Iris pigment epithelial cell (primary cell): ENCODE data around the gene SMARCA2.
A peak's percentile ranks its signal among the peaks of the same experiment; 100 is the strongest.
"Not testable (repeated sequence)": the region's sequence is repeated elsewhere in the genome, so short reads cannot be mapped to it uniquely, and the experiment has no call there.

Source experiments
- DNase-seq: peaks from one replicate; pipeline ENCODE4 v3.0.0-alpha.2; 2011; ENCODE audit warnings: low read depth

SMARCA2 gene

DNA sequence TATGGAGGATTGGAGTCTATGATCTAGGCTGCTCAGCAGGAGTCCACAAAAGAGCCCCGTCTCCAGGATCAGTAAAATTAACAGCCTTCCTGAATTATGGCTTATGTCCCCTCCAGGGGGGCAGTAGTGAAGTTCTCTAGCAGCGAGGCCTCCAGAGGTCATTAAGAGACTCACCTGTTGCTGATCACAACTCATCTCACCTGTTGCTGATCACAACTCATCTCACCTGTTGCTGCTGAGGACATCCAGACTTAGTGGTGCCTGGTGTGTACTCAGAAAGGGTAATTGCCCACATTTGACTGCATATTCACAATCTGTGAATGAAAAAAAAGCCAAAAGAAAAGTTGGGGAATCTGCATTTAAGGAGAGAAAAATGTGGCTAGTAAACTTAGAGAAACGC is 129.5 kb downstream of the SMARCA2 start:
- DNase-seq, result no peak

DNA sequence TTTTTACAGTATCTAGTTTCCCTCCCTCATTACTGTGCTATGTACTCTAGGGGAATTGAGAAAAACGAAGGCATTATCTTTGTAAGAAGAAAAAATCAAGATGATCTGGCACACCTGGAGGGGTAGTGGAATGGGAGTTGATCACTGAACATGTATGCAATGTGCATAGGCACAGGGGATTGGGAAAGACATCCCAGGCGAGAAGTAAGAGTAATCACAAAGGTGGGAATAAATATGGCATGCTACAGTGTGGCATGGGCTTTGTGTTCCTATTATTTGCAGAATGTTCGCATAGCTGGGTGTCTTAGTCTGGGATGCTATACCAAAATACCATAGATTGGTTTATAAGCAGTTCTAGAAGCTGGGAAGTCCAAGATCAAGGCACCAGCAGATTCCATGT is 130.6 kb downstream of the SMARCA2 start:
- no peak for DNase-seq

DNA sequence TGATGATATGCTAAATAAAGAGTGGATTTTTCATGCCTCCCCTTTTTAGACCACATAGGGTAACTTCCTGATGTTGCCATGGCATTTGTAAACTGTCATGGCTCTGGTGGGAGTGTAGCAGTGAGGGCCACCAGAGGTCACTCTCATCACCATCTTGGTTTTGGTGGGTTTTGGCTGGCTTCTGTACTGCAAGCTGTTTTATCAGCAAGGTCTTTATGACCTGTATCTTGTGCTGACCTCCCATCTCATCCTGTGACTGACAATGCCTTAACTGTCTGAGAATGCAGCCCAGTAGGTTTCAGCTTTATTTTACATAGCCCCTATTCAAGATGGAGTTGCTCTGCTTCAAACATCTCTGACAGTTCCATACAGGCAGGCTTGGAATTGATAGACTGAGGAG is 131.6 kb downstream of the SMARCA2 start:
- DNase-seq, result not testable (repeated sequence)

DNA sequence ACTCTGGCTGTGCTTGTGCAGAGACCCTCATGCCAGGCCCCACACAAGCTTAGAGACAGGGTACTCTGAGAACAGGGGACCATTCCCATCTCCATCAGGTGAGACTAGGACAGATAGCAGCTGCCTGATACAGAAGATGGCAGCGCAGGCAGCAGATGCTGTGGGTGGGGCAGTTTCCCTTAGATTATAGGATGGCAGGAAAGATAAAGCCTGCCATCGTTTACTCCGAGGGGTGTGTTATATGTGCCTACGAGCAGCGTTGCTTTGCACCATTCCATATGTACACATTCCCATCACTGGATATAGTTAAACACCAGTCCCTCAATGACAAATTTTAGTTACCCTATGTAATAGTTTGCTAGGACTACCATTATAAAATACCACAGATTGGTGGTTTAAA is 135.2 kb downstream of the SMARCA2 start:
- DNase-seq, result no peak

DNA sequence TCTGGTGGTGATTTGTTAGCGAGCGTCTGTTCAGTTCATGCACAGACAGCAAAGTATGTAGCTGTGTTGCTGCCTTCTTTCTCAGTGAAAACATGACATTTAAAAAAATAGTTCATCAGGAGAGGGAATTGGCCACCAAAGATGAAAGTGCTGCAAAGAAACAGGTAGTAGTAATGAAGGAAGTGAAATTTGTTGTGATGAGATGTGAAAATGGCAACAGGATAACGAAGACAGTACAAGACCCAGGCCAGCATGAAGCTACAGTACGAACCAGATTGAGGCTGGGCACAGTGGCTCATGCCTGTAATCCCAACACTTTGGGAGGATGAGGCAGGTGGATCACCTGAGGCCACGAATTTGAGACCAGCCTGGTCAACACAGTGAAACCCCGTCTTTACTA is 136.0 kb downstream of the SMARCA2 start:
- no peak for DNase-seq

DNA sequence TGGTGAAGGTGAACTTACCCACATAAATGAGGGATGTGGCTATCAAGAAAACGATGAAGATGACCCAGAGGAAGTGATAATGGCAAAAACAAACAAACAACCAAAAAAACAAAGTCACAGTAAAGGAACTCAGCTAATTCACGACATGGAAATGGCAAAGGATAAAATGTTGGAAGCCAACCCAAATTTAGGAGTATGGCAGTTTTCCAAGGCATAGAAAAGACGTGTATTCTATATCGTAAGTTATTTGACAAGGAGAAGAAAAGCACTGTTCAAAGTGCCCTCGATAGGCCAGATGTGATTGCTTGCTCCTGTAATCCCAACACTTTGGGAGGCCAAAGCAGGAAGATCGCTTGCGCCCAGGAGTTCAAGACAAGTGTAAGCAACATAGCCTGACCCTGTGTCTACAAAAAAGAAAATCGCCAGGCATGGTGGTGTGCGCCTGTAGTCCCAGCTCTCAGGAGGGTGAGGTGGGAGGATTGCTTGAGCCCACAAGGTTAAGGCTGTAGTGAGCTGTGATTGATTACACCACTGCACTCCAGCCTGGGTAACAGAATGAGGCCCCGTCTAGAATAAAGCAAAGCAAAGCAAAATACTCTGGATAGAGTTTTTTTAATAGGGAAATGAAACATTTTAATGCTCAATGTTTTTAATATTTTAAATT is 138.0 kb downstream of the SMARCA2 start:
- no peak for DNase-seq

DNA sequence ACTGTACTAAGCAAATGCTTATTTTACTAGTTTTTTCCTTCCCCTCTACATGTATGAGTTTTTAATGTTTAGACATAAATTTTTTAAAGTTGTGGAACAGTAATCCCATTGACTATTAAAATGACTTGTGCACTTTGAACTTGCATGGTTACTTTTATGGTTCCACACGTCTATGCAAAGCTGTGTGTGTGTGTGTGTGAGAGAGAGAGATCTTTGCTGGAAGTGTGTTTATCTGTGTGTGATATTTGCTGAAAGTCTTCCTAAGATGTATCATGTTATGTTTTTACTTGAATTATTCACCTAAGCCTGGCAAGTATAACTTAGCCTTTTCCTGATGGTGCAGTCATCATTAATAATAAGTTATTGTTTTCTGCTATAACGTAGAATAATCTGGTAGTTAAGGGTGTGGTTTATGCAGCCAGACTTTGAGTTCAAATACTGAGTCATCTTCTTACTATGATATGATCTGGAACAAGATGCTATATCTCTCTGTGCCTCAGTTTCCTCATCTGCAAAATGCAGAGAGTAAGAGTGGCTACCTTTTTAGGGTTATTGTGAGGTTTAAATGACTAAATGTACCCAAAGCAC is 138.6 kb downstream of the SMARCA2 start:
- no peak for DNase-seq

DNA sequence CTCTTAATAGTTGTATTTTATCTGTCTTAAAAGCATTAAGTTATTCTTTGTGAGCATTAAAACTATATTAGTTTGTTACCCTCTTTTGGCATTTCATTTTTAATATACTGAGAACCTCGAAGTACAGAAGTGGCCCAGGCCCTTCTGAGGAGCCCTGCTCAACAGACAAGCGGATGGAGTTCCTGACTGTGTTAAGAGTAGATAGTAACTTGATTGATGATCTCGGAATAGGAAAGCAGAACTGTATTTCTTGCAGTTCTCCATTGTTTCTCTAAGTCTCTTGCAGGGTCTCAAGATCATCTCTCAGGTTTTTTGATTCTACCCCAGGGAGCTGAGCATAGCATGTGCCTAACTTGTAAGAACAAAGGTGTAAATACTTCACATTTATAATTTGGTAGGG is 139.6 kb downstream of the SMARCA2 start:
- no peak for DNase-seq

DNA sequence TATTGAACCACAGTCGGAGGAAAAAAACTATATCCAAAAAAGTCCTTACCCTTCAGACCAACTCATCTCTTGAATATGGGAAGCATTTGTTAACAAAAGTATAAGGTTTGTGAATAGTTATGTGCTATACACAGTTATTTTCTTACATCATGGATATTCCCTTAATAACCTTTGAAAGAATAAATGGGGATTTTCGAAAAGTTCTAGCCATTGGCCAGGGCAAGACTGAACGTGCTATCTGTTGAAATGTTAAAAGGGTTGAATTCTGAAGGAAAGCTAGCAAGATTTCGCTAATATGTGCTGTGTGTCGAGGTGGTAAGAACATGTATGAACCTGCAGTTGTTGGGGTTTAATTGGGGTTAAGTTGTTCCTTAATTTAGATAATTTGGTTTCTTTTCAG is 140.8 kb downstream of the SMARCA2 start:
- no peak for DNase-seq

DNA sequence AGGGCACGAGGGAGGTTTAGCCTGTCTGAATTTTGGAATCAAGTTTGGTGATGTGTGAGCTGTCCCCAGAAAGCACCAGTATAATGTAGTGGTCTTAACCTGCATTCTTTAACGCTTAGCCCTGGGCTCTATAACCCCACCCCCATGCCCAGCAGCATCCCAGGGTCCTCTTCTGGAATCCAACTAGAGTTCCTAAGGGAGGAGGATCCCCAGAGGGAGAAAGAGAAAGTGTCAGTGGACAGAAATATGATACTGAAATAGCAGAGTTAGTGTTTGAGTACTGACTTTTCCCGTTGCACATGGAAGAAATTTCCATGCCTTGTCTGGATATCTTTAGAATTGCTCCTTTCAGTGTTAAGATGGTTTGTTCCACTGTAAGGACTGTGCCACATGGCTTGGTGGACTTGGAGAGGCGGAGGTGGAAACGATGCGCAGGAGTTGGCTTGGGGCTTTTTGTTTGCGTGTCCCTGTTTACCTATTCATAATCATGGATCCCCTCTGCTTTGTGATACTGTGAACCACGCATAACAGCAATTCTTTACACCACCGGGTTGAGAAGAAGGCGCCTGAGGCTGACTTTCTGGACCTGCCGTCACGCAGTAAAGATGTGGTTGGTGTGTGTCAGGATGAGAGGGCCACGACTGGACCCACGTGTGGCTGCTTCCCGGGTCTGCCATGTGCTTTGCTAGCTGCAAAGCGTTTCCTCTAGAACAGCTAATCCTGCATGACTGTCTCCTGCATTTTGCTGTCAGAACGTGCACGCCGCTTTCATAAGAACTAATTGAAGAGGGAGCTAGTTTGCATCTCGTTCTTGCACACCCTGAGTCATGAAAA is 142.3 kb downstream of the SMARCA2 start:
- peak; percentile 84 for DNase-seq

DNA sequence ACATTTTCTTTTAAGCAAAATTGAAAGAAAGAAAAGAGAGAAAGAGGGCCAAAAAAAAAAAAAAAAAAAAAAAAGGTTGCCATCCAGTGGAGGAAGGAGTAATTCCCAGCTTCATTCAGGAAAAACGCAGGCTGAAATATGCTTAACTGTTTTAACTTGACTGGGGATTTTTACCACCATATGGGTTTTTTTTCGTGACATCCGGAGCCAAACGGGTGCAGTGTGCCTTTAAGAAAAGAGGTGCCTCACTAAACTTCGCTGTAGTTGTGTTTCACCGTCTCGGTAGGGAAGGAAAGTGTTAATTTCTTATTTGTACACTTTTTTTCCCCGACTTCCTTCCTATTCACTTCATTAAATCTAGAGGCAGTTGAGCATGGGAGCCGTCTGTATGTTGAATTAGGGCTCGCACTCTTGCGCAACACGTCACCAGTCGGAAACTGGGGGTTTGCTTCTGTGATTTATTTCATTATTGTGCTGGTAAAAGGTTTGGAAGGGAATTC is 143.0 kb downstream of the SMARCA2 start:
- DNase-seq, result peak; percentile 85

DNA sequence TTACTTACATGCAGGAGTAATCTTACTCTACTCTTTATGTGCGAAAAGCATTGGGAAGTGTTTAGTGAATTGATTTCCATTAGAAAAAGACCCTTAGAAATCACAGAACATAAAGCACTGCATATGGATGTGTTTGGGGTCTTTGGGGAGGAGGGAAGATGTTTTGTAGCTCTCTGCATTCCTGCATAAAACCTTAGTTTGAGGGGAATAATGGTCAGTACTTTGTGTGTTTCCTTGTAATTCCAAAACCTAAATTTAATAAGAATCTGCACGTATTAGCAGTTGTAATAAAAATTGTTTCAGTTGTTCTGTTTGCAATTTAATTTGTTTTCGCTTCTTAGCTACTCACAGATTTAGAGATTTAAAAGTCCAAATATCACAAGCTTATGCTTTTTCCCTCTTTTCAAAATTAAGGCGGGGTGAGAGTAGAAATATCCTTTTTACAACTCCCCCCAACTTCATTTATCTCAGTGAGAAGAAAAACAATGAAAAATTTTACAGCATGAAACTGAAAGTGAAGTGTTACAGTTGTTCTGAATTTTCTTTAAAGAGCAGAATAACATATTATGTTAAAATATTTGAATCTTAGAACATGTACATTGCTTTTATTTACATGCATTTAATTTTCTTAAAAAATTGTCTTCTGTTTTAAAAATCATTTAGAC is 143.8 kb downstream of the SMARCA2 start:
- DNase-seq, result no peak

DNA sequence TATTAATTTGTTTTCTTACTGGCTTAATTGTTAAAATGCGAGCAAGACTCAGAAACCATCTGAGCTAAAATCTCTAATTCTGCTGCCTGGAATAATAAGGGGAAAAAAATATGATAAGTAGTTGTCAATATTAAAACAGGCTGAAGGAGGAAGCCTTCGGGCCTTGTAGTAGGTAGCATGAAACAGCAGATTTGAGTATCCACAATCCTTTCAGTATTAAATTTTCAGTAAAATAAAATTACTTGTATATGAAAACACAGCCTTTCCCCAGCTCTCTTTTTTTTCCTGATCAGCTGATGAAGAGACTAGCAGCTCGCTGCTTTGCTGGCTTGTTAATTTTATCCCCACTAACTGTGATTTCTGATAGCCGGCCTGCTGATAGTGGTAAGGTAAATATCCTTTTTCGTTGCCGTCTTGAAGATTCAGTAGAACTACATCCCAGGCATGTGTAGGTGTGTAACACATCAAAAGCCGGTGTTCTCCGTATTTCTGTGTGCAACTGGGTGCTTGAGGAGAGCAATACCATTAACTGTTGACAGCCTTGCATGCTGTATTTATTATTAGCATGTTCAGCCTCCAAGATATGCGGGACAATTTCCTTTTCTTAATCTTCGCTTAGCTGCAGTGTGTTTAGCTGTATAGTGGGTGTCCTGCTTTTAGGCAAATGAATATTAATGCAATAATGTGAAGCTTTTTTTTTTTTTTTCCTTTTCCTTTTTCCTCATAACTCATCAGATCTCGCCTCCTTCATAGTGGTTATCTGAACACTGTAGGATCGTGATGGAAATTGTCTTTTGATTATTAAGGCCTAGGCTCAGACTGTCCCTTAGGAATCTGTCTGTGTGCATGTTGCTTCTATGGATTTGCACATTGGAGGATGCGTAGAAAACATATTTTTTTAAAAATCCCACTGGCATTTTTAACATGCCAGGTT is 144.6 kb downstream of the SMARCA2 start:
- peak; percentile 39 for DNase-seq

DNA sequence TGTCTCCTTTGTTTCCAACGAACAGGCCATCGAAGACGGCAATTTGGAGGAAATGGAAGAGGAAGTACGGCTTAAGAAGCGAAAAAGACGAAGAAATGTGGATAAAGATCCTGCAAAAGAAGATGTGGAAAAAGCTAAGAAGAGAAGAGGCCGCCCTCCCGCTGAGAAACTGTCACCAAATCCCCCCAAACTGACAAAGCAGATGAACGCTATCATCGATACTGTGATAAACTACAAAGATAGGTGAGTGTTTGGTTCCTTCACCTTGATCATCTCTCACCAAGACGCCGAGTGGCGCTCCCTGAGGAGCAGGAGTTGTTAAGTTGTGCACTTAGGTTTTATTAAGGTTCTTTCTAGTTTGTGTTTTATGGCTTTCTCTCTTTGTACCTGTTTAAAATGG is 146.5 kb downstream of the SMARCA2 start:
- no peak for DNase-seq

DNA sequence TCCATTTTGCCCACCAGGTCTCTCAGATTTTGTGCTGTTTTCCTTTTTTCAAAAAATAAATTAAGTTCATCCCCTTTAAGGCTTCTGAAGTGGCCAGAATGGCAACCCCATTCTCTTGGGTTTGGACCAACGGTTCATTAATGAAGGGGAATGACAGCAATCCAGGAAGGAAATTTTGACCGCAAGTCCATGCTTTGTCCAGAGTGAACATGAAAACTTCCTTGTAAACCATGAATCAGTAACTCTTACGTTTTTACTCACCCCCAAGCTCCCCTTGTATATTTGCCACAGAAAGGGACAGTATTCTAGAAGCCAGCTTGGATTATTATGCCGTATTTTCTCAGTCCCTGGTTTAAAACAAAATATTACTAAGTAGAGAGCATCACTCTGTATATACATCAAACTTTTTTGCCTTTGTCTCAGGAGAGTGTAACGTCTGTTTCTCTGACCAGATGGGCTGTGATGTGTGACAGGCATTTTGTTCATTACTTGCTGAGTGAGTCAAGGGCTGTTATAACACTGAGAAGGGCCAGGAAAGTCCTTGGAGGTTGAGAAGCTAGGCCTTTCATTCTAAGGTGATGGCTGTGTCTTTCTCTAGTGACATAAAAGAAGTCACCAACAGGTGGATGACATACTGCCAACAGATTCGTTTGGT is 148.2 kb downstream of the SMARCA2 start:
- no peak for DNase-seq

DNA sequence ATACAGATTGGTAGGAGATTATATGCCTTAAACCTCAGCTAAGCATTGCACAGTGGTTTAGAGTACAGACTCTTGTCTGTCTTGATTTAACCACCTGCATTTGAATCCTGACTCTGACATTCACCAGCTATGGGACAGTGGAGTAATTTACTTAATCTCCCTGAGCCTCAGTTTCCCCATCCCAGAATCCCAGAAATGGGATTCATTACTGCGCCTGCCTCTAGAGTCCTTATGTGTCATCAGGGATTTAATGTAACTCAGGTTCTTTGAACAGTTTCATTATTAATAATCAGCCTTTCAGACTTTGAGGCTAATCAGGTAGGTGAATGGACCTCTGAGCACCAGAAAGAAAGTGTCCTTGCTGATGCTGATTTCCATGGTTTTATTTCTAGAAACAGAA is 149.1 kb downstream of the SMARCA2 start:
- DNase-seq, result no peak

DNA sequence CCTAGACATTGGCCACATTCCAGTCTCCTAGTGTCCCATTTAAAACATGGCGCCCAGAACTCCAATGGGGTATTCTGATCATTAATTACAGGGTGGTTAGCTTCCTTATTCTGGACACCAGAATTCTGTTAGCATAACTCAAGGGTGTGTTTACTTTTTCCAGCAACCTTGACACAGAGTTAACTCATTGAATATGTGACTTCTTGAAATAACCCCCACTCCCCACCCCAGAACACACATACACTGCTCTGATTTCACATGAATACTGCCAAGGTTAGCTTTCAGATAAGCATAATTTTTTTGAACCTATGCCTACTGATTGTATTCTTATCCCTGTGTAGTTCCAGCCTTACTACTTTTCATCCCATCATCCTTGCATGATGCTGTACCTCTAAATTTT is 151.1 kb downstream of the SMARCA2 start:
- DNase-seq, result no peak

DNA sequence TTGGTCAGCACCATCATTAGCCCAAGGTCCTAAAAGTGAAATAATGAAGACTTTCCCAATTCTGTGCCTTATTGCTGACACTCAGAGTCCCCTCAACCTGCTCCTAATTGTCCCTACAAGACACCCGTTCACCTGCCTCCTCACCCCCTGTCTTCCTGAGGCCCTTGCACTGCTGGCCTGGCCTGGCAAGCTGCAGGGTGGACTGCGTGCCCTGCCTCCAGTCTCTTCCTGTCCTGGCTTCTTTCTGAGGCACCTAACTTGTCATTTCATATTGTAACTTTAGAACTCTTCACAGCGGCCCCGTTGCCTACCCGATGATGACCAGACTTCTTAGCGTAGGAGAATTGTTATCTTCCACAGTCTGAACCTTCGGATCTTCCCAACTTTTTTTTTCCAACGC is 153.9 kb downstream of the SMARCA2 start:
- no peak for DNase-seq

DNA sequence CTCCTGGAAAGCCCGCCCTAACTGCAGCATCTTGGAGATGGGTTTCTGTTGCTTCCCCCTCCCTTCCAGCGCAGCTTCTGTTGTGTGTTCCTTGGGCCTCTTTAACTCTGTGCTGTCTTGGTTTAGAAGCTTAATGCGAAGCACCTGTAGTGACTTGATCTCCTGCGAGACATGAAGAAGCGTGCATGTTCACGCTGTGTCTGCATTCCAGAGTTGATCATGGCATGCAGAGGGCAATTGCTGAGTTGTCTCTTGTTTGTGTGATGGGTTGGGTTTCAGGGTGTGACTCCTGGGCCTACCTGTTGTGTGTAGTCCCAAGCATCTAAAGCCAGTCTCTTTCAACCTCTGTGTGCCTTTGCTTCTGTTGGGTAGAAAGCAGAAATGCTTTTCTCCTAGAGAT is 155.6 kb downstream of the SMARCA2 start:
- DNase-seq, result no peak

DNA sequence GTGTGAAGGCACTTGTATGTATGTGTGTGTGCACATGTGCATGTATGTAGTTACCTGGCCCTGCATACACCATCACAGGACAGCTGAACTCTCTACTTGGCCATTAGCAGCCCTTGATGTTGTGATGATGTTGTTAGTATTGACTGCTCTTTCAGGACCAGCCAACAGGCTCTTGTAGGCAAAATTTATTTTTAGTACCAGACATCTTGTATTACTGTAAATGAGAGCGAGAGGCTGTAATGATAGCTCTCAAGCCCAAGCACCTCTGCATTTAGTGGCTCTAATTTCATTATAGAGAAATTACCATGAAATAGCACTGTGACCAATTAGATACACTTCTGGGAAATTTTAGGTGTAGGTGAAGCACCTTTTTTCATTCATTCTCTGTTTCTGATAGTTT is 158.0 kb downstream of the SMARCA2 start:
- DNase-seq, result no peak

DNA sequence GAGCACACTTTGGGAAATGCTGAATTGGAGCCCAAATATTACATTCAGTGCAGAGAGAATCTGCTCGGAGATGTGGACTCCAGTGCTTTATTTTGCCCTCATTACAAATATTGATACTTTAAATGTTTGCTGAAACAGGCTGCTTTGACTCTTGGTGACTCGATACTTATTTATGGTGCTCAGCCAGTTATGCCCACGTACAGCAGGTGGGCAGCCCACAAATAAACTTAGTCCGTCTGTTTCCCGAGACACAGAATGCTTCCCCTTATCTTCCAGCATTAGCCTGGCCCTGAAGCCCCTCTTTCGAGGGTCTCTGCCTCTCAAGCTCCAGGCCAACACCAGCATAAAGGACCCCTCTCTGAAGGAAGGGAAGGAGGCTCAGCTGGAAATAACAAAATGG is 158.7 kb downstream of the SMARCA2 start:
- DNase-seq, result no peak
